KG1 (cell line): ENCODE measurements around the gene COL4A3.

Experiments
- DNase-seq: peaks from one replicate; lab custom pipeline; 2025; lab: John Stamatoyannopoulos, UW

COL4A3 gene

DNA sequence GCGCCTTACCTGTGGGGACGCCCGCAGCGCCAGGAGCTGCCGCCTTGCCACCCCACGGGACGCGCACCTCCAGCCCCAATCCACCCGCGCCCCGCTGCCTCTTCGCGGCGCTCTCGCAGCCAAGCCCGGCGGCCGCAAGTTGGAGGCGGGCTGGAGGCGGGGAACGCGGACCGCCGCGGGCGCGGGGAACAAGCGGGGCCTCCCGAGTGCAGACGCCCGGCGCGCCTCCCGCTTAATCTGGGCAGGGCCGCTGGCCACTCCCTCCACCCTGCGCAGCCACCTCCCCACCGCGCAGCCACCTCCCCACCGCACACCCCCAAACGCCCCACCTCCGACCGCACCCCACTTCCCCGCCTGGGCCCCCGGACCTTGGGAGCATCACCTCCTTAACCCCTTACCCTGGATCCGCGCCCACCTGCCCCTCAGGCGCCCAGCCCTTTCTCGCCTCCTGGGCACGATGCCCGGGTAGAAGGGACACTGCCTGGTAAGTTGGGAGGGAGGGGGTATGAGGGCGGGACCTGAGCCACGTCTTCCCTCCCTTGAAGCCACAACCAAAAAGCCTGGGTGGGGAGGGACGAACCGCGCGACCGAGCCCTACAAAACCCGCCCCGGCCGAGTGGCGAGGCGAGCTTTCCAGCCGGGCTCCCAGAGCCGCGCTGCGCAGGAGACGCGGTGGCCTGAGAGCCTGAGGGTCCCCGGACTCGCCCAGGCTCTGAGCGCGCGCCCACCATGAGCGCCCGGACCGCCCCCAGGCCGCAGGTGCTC, at the start of gene COL4A3, which contains the start of gene COL4A4:
TSS of gene COL4A3 (plus strand) at position 627 of the 765 bp plus-strand sequence. CDS start at position 730, 103 bp downstream.
TSS of gene COL4A4 (minus strand) at position 208 of the 765 bp plus-strand sequence. CDS start 16,722 bp downstream, outside the sequence.
- DNase-seq = no peak

GRCh38 chr2:227115761-227116160, 48.7 kb upstream of the COL4A3 start:
- DNase-seq = no peak

DNA sequence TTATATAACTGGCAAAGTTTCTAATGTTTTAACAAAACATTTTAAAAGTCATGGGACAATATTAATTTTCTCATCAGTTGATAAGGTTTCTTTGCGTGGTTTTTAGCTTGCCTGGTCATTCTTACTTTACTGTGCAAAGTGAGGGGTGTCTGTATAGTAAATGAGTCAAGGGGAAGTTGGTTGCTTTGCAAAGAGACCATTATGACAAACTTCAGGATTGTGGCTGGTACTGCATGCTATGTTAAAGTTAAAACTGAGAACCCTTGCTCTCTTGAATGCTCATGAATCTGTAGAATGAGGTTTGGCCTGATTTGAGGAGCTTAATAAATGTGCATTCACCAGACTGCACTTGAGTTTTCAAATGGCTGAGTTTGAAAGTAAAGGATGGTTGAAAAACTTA, 47.4 kb upstream of the COL4A3 start:
- no peak for DNase-seq

DNA sequence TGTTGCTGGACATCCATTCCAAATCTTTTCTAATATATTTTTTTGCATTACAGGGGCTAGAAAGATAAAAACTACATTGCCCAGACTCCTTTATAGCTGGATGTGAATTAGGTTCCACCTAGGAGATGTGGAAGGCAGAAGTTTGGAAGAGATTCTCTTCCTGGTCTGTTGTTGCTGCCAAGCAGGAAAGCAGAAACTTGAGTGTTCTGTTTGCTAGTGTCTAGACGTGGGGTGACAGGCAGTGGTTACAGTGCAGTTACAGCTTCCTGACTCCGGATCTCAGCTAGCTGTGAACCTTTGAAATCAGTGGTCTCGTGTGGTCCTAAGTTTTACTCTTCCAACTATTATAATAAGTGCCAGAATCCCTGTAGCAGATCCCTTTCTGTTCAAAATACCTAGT, 46.6 kb upstream of the COL4A3 start:
- DNase-seq = peak; percentile 9

- no peak for DNase-seq
Measured at GRCh38 chr2:227118353-227118752, 46.1 kb upstream of the COL4A3 start.

DNA sequence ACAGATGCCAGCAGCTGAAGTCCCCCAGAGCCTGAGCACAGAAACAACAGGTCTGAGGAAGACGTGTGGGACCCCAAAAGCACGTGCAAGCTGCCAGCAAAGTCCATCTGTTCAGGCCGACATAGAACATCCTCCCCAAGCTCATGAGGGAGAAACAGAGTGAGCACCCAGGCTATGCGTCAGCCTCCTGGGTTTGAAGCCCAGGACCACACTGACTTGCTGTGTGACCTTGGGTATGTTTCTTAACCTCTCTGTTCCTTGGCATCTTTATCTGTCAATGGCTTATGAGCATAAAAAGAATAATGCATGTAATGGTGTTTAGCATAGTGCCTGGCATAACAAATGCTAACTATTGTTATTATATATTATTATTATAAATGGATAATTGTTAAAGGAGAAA, 40.7 kb upstream of the COL4A3 start:
- DNase-seq = no peak

GRCh38 chr2:227124811-227125210, 39.6 kb upstream of the COL4A3 start:
- DNase-seq = no peak

DNA sequence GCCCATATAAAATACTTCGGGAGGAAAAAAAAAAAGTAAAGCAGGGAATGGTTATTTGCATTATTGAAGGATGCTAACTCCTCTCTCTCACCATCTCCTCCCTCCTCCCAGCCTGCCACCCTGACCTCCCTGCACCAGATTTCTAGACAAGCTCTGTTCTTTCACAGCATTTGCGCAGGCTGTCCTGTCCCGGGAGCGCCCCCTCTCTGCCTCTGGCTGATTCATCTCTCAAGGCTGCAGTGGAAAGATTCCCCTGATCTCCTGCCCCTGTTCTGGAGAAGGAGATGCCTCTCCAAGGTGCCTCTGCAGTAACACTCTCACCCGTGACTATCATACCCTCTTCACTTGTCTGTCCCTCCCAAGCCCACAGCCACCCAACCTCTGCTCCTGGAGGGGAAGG, 38.9 kb upstream of the COL4A3 start:
- no peak for DNase-seq

GRCh38 chr2:227127201-227127600, 37.2 kb upstream of the COL4A3 start:
- DNase-seq = no peak

DNA sequence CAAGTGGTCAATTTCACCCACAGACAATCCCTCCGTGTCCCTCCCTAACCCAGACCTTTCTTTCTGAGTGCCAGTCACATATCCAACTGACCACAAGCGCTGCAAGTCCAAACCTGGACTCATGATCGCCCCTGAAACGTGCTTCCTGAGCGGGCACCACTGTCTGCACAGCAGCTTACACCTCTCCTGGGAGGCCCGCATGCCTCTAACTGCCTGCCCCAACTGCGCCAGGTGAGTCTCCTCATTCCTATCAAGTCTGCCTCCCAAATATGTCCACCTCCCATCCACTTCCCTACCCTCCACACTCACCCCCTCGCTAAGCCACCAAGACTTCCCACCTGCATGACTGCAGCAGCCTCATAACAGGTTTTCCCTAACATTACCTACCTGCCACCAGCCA, 33.8 kb upstream of the COL4A3 start:
- DNase-seq = no peak

DNA sequence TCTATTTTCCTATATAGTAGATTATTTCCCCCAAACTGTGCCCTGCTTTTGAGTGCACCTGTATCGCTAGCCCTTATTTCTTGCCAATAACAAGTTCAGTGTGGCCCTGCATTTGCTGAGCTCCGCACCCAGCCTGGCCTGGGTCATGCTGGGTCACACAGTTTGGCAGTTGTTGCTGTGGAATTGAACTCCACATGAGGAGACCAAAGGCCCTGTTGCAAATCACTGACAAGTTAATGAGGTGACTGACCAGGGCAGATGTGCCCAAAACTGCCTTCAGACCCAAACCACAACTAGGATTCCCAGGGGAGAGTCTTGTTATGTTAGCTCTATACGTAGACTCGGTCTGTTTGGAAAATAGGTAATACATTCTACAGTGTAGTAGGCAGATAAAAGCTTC, 31.4 kb upstream of the COL4A3 start:
- DNase-seq = no peak

DNA sequence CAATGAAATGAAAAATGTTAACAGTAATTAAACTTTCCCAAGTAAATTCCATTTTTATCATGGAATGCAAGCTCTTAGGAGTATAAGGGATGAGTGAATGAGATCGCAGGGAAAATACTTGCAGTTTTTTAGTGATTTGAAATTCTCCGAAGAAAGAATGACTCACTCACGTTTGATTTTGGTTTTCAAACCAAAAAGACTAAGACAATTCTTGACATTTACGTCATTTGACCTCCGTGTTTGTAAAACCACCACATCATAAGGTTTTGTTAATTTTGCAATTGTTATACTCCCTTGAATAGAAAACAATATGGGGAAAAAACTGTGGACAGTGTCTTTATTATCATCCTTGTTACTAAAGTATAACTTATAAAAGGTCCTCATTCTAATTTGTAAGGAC, 29.8 kb upstream of the COL4A3 start:
- DNase-seq = no peak

DNA sequence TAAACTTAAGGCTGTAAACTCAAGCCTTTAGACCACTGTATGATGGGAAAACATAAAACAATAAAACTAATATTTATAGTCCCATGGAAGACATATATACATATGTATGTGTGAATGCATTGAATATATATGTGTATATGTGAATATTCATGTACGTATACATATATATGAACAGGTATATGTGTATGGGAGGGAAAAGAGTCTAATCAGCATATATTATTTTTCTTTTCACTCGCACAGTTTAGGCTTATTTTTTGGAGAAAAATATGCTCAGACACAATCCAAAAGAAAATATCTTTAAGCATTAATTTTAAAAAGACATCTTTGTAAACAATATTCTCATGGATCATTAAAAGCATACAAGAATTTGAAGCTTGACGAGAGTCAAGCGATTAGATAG, 23.1 kb upstream of the COL4A3 start:
- DNase-seq = no peak

DNA sequence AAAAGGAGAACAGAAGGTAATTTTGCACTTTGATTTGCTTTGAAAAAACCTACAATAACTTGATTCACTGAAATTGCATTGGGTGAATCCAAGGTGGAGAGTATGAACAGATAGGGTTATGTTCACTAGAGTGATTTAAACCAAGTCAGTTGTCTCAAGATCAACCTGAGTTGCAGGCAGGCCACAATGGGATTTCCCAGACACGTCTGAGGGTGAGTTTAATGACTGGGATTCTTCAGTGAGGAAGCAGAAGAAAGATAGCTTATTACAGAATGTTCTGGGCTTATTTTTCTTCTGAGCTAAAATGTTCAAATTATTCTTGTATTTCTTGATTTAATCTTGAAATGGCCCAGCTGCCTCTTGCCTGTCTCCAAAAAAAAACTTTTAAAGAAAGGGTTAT, 20.5 kb upstream of the COL4A3 start:
- no peak for DNase-seq

- no peak for DNase-seq
Measured at GRCh38 chr2:227146456-227146855, 18.0 kb upstream of the COL4A3 start.

DNA sequence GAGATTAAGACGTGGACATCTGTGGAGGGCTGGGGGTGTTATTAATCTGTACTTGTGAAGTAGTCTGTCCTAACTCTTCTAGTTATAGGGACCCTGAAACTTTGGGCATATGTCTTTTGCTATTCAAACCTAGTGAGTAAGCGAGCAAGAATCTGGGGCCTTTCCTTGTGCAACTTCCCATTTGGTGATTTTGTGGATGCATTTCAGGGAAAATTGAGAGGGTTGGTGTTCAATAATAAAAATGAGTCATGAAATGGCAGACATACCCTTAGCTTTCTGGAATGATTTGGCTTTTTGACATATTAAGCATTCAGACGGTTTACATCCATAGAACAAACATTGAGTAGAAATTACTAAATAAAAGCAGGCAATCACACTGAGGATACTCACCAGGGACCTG, 17.4 kb upstream of the COL4A3 start:
- no peak for DNase-seq

GRCh38 chr2:227148106-227148505, 16.3 kb upstream of the COL4A3 start:
- DNase-seq = no peak

GRCh38 chr2:227150222-227150936, 14.0 kb upstream of the COL4A3 start:
- no peak for DNase-seq

- no peak for DNase-seq
Measured at GRCh38 chr2:227152093-227152766, 12.2 kb upstream of the COL4A3 start.

DNA sequence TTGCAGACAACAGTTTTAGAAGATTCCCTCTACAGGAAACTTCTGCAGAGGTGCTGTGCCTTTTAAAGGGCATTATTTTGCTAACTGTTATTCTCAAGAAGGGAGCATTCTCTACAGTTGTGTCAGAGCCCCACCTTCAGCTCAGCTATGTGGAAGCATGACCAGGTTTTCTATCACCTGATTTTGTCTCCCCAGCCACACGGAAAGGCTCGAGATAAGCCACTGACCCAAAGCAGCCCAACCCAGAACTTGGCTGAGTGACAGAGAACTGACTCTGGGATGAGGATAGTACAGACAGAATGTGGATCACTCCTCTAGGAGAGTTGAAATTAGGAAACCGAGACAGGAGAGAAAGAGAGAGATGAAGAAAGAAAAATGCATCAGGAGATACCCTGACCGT, 11.1 kb upstream of the COL4A3 start:
- no peak for DNase-seq

- DNase-seq = no peak
Measured at GRCh38 chr2:227153758-227154486, 10.5 kb upstream of the COL4A3 start.
